ENCODE results near the gene MEIS1. TPM values are rescaled to one million over a fixed set of nuclear protein-coding genes. Genes with fewer than 3 reads are reported as not detected.

Gene MEIS1
- total RNA-seq, 1 experiment from 2014 or later = 4.1 TPM

DNA sequence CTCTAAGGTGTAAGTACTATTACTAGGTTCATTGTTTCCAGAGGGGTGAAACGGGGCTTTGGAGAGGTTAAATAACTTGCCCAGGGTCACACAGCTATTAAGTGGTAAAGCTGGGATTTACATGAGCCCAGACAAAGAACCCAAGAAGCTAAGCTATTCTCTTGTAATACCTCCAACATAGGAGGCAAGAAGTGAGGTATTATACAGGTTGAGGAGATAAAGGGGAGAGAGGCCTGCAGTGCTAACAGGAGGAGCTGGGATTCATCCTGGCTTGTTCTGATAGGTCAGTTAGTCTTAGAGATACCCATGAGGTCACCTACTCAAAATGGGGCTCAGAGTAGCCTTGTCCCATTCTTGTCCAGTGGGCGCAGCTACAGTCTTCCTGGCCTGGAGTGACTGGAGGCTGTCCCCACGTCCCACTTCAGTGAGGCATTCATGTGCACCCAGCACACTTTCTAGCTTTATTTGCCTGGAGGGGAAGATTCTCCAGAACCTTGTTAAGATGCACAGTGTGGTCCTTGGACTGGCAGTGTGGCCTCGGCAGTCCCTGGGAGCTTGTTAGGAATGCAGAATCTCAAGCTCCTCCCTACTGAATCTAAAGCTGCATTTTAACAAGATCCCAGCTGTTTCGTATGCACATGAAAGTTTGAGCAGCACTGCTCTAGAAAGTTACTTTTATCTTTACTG, 63.5 kb downstream of the MEIS1 start:
- no TSS peak for BruUV-seq (replicated peaks)
- H3K4me3 ChIP-seq (ENCODE audit: low read length) = no peak overlapping the region

DNA sequence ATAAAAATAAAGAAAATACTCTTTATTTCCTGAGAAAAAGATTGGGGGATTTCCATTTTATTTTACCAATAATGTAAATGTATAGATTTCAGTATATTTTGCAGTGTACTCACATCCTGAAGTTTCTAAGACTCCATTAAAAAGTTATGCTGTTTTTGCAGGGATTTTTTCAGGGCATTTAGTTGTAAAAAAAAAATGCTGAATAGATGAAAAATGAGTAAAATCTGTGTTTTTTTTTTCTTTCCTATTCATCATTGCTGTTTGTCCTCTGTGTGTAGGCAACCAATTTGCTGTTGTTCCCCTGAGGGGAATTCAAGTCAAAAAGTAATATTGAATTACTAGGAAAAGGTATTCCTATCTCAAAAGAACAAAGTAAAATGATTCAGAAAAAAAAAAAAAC, 66.3 kb downstream of the MEIS1 start:
- Histone ChIP-seq H3K9me3 (ENCODE audit: low read length) (no peaks in the 10 kb centered on the region), H3K4me1 (ENCODE audit: insufficient read depth, low read length) (peaks cover 10% of the 10 kb centered on the region), H3K27me3 (ENCODE audit: low read length) (no peaks in the 10 kb centered on the region), H3K36me3 (ENCODE audit: low read depth, low read length) (no peaks in the 10 kb centered on the region), H3K4me2 (ENCODE audit: low read length) (no peak overlapping the region), H3F3A (ENCODE audit: low read length, unreplicated experiment) (no peaks in the 10 kb centered on the region), H4K20me1 (ENCODE audit: low read length) (no peaks in the 10 kb centered on the region), H3K27ac (ENCODE audit: low read length) (no peak overlapping the region), H3K4me3 (ENCODE audit: low read length) (no peak overlapping the region), H3K79me2 (ENCODE audit: low read length) (no peaks in the 10 kb centered on the region), H3K9me2 (replicated peaks; ENCODE audit: low read length) (no peaks in the 10 kb centered on the region), H3K9ac (ENCODE audit: low read length) (no peak overlapping the region), H2AFZ (ENCODE audit: low read length) (no peak overlapping the region)
- ChIA-PET CTCF (no interaction called here), POLR2A (ENCODE audit: unreplicated experiment) (no interaction called here)
- BruUV-seq (replicated peaks) = no TSS peak
- DNase-seq (no peak), ATAC-seq (no peak)
- TF ChIP-seq EZH2phosphoT487 (IDR thresholded peaks at IDR 0.05; ENCODE audit: borderline replicate concordance, low read length) (no peak), EZH2 (IDR thresholded peaks at IDR 0.05; ENCODE audit: low read length, unreplicated experiment) (no peak)
- TF ChIP-seq, protein P1, sequence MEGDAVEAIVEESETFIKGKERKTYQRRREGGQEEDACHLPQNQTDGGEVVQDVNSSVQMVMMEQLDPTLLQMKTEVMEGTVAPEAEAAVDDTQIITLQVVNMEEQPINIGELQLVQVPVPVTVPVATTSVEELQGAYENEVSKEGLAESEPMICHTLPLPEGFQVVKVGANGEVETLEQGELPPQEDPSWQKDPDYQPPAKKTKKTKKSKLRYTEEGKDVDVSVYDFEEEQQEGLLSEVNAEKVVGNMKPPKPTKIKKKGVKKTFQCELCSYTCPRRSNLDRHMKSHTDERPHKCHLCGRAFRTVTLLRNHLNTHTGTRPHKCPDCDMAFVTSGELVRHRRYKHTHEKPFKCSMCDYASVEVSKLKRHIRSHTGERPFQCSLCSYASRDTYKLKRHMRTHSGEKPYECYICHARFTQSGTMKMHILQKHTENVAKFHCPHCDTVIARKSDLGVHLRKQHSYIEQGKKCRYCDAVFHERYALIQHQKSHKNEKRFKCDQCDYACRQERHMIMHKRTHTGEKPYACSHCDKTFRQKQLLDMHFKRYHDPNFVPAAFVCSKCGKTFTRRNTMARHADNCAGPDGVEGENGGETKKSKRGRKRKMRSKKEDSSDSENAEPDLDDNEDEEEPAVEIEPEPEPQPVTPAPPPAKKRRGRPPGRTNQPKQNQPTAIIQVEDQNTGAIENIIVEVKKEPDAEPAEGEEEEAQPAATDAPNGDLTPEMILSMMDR (conservative IDR thresholded peaks at IDR 0.05; ENCODE audit: low read depth, low read length) = no peak
- intact Hi-C loops (cut with micrococcal nuclease) = no loop called here

More for the DNA sequence above, 63.5 kb downstream of the MEIS1 start:
- ATAC-seq = no peak
- H3F3A ChIP-seq (ENCODE audit: low read length, unreplicated experiment) = no peaks in the 10 kb centered on the region
- no peak overlapping the region for H3K4me2 ChIP-seq (ENCODE audit: low read length)
- POLR2A ChIA-PET (ENCODE audit: unreplicated experiment) = no interaction called here
- CTCF ChIA-PET = no interaction called here
- H4K20me1 ChIP-seq (ENCODE audit: low read length) = no peaks in the 10 kb centered on the region
- H3K27ac ChIP-seq (ENCODE audit: low read length) = no peak overlapping the region
- no peaks in the 10 kb centered on the region for H3K36me3 ChIP-seq (ENCODE audit: low read depth, low read length)
- H3K79me2 ChIP-seq (ENCODE audit: low read length) = no peaks in the 10 kb centered on the region
- no peaks in the 10 kb centered on the region for H3K27me3 ChIP-seq (ENCODE audit: low read length)
- intact Hi-C loops (cut with micrococcal nuclease) = loop anchor here (10.0 kb wide), 1 partner anchor 56 kb away; no protein-coding TSS in a partner anchor
- H2AFZ ChIP-seq (ENCODE audit: low read length) = no peak overlapping the region
- H3K9ac ChIP-seq (ENCODE audit: low read length) = no peak overlapping the region
- no peaks in the 10 kb centered on the region for H3K9me3 ChIP-seq (ENCODE audit: low read length)
- TF ChIP-seq EZH2 (IDR thresholded peaks at IDR 0.05; ENCODE audit: low read length, unreplicated experiment) (no peak), EZH2phosphoT487 (IDR thresholded peaks at IDR 0.05; ENCODE audit: borderline replicate concordance, low read length) (no peak)
- TF ChIP-seq, protein P1 (conservative IDR thresholded peaks at IDR 0.05; ENCODE audit: low read depth, low read length) = no peak
- H3K9me2 ChIP-seq (replicated peaks; ENCODE audit: low read length) = no peaks in the 10 kb centered on the region
- DNase-seq = no peak
- H3K4me1 ChIP-seq (ENCODE audit: insufficient read depth, low read length) = peaks cover 35% of the 10 kb centered on the region

DNA sequence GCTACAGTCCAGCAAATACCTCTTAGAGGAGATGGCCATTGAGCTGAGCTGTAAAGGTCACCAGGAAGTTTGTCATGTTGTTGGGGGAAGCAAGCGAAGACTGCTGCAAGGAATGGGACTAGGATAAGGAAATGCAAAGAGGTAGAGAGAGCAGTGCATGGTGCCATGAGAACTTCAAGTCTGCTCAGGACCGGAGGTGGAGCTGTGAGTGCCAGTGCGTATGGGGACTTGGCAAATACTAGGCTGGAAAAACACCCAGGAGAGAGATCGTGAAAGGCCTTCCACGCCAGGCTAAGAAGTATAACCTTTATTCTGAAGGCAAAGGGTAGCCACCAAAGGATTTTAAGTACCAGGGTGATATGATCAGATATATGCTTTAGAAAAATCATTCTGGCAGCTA, 71.3 kb downstream of the MEIS1 start:
- Histone ChIP-seq H3K9me2 (replicated peaks; ENCODE audit: low read length) (no peaks in the 10 kb centered on the region), H4K20me1 (ENCODE audit: low read length) (no peaks in the 10 kb centered on the region), H3K4me3 (ENCODE audit: low read length) (no peak overlapping the region), H3K27ac (ENCODE audit: low read length) (no peak overlapping the region), H3F3A (ENCODE audit: low read length, unreplicated experiment) (no peaks in the 10 kb centered on the region), H3K36me3 (ENCODE audit: low read depth, low read length) (no peaks in the 10 kb centered on the region), H3K9me3 (ENCODE audit: low read length) (no peaks in the 10 kb centered on the region), H3K9ac (ENCODE audit: low read length) (no peak overlapping the region), H3K4me2 (ENCODE audit: low read length) (no peak overlapping the region), H3K79me2 (ENCODE audit: low read length) (no peaks in the 10 kb centered on the region), H2AFZ (ENCODE audit: low read length) (no peak overlapping the region), H3K4me1 (ENCODE audit: insufficient read depth, low read length) (peaks cover 9% of the 10 kb centered on the region), H3K27me3 (ENCODE audit: low read length) (no peaks in the 10 kb centered on the region)
- no peak for ATAC-seq
- DNase-seq = no peak
- ChIA-PET CTCF (no interaction called here), POLR2A (ENCODE audit: unreplicated experiment) (no interaction called here)
- intact Hi-C loops (cut with micrococcal nuclease) = no loop called here
- TF ChIP-seq EZH2phosphoT487 (IDR thresholded peaks at IDR 0.05; ENCODE audit: borderline replicate concordance, low read length) (no peak), EZH2 (IDR thresholded peaks at IDR 0.05; ENCODE audit: low read length, unreplicated experiment) (no peak)
- TF ChIP-seq, protein P1 (conservative IDR thresholded peaks at IDR 0.05; ENCODE audit: low read depth, low read length) = no peak
- BruUV-seq (replicated peaks) = no TSS peak
